ENCODE measurements around the gene SMAD4. TPM values are rescaled to one million over a fixed set of nuclear protein-coding genes. Genes with fewer than 3 reads are reported as not detected.

The SMAD4 gene
- total RNA-seq, 2 experiments from 2014 or later: 97.5 to 115 TPM

DNA sequence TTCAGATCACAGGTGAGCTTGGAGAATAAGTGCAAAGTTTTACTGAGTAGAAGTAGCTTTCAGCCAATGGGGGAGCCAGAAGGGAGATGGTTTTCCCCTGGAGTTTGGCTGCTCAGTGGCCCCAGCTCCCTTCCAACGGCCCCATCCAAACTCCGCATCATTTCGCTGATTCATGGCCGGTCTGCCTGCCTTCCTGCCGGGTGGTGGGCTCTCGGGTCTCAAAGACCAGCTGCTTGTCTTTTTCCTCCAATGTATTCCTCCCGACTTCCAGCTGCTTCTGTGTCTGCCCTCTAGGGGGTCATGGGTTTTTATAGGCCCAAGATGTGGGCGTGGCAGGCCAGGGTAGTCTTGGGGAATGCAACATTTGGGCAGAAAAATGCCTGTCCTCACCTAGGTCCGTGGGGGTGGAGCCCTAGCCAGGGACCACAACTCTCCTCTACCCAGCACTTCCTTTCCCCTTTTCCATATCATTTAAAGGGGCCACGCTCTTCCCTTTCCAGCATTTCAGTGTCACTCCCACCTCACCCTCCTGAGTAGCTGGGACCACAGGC lies 94.0 kb downstream of the SMAD4 start:
- no peak overlapping the region for H3K27ac Mint-ChIP-seq
- no peaks in the 10 kb centered on the region for H3K4me1 Mint-ChIP-seq
- no peak for DNase-seq
- ChIA-PET POLR2A (no interaction called here), CTCF (interaction anchor here (1.1 to 1.4 kb wide), 3 partner anchors 13 to 74 kb away, joined by 3 to 4 read pairs (median 3); partner anchors contain the start of gene MEX3C)
- peaks cover 7% of the 10 kb centered on the region for H3K9me3 Mint-ChIP-seq
- no peaks in the 10 kb centered on the region for H3K36me3 Mint-ChIP-seq (ENCODE audit: low read depth)
- H3K4me3 Mint-ChIP-seq: no peak overlapping the region
- H3K27me3 Mint-ChIP-seq: no peaks in the 10 kb centered on the region

DNA sequence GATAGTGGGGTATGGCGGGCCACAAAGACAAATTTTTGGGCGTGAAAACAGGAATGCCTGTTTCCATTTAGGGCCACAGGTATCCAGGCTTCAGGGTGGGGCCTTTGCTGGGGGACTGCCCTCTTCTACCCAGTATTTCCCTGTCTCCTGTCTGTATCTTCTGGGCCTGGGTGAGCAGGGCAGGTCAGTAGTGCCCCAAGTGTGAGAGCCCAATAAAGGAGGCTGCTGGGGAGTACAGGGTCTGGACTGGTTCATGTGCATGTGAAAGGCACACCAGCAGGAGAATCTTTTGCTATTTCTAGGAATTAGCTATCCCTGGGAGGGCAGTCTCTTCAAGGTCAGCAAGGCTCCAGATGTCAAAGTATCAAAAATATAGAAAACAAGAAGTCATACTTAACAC lies 96.0 kb downstream of the SMAD4 start:
- DNase-seq: no peak
- H3K4me1 Mint-ChIP-seq: no peaks in the 10 kb centered on the region
- no peaks in the 10 kb centered on the region for H3K9me3 Mint-ChIP-seq
- POLR2A ChIA-PET: no interaction called here
- H3K27me3 Mint-ChIP-seq: no peaks in the 10 kb centered on the region
- H3K36me3 Mint-ChIP-seq (ENCODE audit: low read depth): no peaks in the 10 kb centered on the region
- H3K4me3 Mint-ChIP-seq: no peak overlapping the region
- CTCF ChIA-PET: no interaction called here
- H3K27ac Mint-ChIP-seq: no peak overlapping the region

DNA sequence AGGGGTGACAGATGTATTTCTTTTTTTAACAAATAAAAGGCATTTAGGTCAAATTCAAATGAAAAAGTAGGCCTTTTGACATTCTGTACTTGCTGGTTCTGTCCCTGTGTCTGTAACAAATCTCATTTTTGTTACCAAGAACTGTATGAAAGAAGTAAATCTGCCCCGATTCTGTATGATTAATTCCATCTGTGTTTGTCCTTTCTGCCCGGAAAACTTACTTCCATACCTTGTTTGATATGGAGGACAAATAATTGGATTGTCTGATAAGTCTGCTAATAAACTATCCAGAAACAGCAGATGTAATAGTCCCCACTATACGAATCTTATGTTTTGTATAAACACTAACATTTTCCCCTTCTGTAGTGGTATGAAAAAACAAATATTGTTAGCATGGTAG lies 97.7 kb downstream of the SMAD4 start:
- ChIA-PET POLR2A (no interaction called here), CTCF (no interaction called here)
- Mint-ChIP-seq H3K4me3 (no peak overlapping the region), H3K36me3 (ENCODE audit: low read depth) (no peaks in the 10 kb centered on the region), H3K9me3 (no peaks in the 10 kb centered on the region), H3K27me3 (no peaks in the 10 kb centered on the region), H3K27ac (no peak overlapping the region), H3K4me1 (no peaks in the 10 kb centered on the region)
- DNase-seq: no peak

DNA sequence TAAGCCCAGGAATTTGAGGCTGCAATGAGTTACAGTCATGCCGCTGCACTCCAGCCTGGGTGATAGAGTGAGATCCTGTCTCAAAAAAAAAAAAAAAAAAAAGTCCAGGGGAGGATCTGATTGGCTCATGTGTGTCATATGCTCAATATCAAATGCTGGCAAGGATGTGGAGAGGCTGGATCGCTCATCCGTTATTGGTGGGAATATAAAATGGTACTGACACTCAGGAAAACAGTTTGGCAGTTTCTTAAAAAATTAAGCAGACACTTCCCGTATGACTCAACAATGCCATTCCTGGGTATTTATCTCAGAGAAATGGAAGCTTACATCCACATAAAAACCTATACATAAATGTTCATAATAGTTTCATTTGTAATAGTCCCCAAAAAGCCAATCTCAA lies 98.5 kb downstream of the SMAD4 start:
- Mint-ChIP-seq H3K9me3 (no peaks in the 10 kb centered on the region), H3K27ac (no peak overlapping the region), H3K4me1 (no peaks in the 10 kb centered on the region), H3K4me3 (no peak overlapping the region), H3K27me3 (no peaks in the 10 kb centered on the region), H3K36me3 (ENCODE audit: low read depth) (no peaks in the 10 kb centered on the region)
- no peak for DNase-seq
- POLR2A ChIA-PET: no interaction called here
- CTCF ChIA-PET: no interaction called here

DNA sequence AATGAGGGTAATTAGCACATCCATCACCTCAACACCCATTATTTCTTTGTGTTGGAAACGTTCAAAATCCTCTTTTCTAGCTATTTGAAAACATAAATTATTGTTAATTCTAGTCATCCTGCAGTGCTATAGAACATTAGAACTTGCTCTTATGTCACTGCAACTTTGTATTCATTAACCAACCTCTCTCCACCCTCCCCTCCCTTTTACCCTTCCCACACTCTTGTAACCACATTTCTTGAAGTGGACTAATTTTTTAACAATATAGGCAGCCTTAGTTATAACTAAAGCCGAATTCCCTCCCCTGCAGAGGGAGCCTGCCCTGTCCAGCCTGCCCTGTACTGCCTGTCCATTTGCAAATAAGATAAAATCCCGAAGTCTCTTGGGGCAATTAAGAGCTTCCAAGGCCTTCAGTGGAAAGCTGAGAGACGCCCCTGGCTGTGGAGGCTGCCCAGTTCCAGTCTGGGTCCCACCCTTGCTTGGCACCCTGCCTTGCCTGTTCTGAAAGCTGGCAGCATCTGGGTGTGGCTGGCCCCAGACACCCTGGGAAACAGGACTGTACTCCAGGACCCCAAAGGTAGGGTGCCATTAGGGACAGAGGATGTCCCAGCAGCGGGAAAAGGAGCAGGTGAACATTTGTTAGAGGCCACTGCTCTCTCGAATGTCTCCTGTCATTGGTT lies 102.4 kb downstream of the SMAD4 start:
- H3K9me3 Mint-ChIP-seq: no peaks in the 10 kb centered on the region
- ChIA-PET POLR2A (no interaction called here), CTCF (interaction anchor here (1.2 to 1.4 kb wide), 2 partner anchors 22 to 28 kb away, joined by 3 to 4 read pairs; no protein-coding TSS in a partner anchor)

DNA sequence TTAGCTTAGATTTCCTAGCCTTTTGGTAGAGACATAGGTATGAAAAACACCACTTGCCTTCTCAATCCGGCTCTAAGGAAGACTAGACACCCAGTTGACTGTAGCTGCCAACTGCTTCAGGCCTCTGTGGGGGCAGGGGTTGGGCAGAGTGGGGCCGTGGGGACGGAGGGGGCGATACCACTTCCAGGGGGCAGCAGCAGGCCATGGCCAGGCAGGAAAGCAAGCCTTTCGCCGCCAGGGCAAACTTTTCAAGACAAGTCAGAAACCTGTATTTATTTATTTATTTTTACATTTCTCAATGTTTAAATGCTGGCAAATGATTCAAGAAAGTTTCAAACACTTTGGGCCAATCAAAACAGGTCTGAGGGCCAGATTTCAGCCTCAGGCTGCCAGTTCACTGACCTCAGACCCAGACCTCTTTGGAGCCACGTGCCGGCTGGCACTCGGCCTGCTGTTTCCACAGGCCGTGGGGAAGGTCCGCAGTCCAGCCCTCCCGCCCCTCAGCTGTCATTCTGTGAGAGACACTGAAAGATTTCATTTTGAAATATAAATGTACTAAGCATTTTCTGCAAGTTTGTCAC lies 103.7 kb downstream of the SMAD4 start:
- POLR2A ChIA-PET: no interaction called here

More for the DNA sequence above, 102.4 kb downstream of the SMAD4 start:
- no peak for DNase-seq
- no peaks in the 10 kb centered on the region for H3K36me3 Mint-ChIP-seq (ENCODE audit: low read depth)
- H3K27me3 Mint-ChIP-seq: no peaks in the 10 kb centered on the region
- H3K4me1 Mint-ChIP-seq: no peaks in the 10 kb centered on the region
- H3K4me3 Mint-ChIP-seq: no peak overlapping the region
- no peak overlapping the region for H3K27ac Mint-ChIP-seq

More for the DNA sequence above, 103.7 kb downstream of the SMAD4 start:
- H3K27me3 Mint-ChIP-seq: no peaks in the 10 kb centered on the region
- CTCF ChIA-PET: interaction anchor here (0.5 to 1.4 kb wide), 5 partner anchors 14 to 129 kb away, joined by 3 to 4 read pairs (median 4); no protein-coding TSS in a partner anchor
- no peak for DNase-seq
- no peaks in the 10 kb centered on the region for H3K36me3 Mint-ChIP-seq (ENCODE audit: low read depth)
- no peak overlapping the region for H3K4me3 Mint-ChIP-seq
- H3K9me3 Mint-ChIP-seq: no peaks in the 10 kb centered on the region
- no peaks in the 10 kb centered on the region for H3K4me1 Mint-ChIP-seq
- H3K27ac Mint-ChIP-seq: no peak overlapping the region

Other genes starting within 250 kb of the SMAD4 start
- gene MRO, start 210.2 kb upstream of the SMAD4 start, total RNA-seq: not detected
- 10 to 100 TPM; 84.1 to 98.5 TPM for gene ME2, start 151.1 kb upstream of the SMAD4 start, total RNA-seq
- gene ELAC1, start 62.2 kb upstream of the SMAD4 start, total RNA-seq: 1 to 10 TPM; 7.5 to 9.1 TPM
- 10 to 100 TPM; 49.6 to 58.2 TPM for gene MEX3C, start 167.5 kb downstream of the SMAD4 start, total RNA-seq

All from activated CD4-positive, alpha-beta T cell treated with anti-CD3 and anti-CD28 coated beads, Interleukin-2, amount 10 ng/mL, durations not matched to agents 7 days and 5 days (primary cell).